IPS DF 6.9 (cell line): ENCODE results near the gene PPP6R1.

Source experiments
- DNase-seq: peaks from one replicate; pipeline ENCODE4 v3.0.0-alpha.2; 2013; ENCODE audit warnings: low read depth, low spot score
- H3K27ac ChIP-seq: one replicate; pipeline ENCODE4 v1.5.1; 2013; ENCODE audit warnings: low read length, control low read depth
- H3K27me3 ChIP-seq: 2 replicates; pipeline ENCODE4 v1.6.1; 2013; ENCODE audit warnings: mild to moderate bottlenecking, low read length; ENCODE audit not compliant: control insufficient read depth, insufficient read depth
- H3K36me3 ChIP-seq: 2 replicates; pipeline ENCODE4 v1.6.1; 2013; ENCODE audit warnings: low read length; ENCODE audit not compliant: control insufficient read depth, insufficient read depth
- H3K4me1 ChIP-seq: 2 replicates; pipeline ENCODE4 v1.6.1; 2013; ENCODE audit warnings: low read length; ENCODE audit not compliant: control insufficient read depth, insufficient read depth
- H3K4me3 ChIP-seq: 2 replicates; pipeline ENCODE4 v1.5.1; 2013; ENCODE audit warnings: mild to moderate bottlenecking, low read length
- H3K9me3 ChIP-seq: 2 replicates; pipeline ENCODE4 v1.6.1; 2013; ENCODE audit warnings: low read length, inconsistent platforms; ENCODE audit not compliant: control insufficient read depth, insufficient read depth
- WGBS: extraction: QIAGEN DNeasy Blood & Tissue Kit; methylation state at CpG from one replicate; pipeline ENCODE4 v1.1.7; 2013; ENCODE audit warnings: mixed read lengths, missing lambda C conversion rate; ENCODE audit not compliant: insufficient read length, insufficient coverage; 5-methylcytosine and 5-hydroxymethylcytosine counted together

Gene PPP6R1

DNA sequence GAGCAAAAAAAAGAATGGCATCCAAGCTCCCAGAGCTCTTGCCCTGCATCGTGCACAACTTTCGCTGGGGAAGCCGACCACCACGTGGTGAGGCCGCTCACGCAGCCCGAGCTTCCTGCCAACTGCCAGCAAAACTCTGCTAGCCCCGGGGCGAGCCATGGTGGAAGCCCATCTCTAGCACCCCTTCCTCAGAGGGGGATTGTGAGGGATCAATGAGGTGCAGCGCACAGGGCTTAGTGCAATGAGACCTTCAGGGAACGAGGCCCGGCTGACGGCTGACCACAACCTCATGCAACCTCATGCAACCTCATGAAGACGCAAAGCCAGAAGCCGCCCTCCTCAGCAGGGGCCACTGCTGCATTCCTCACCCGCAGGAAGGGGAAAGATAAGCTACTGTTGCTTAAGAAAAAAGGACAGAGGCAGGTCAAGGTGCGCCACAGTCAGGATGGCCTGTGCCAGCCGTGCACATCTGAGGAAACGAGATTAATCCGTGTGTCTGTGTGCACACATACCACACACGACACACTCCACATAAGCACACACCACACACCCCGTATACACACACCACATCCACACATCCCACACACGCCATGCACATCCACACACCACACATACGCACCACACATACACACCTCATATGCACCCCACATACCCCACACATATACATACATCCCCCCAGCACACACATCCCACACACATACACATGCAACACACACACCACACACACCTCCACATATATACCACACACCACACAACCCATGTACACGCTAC, 11.5 kb upstream of the PPP6R1 start:
- H3K4me3 ChIP-seq, result no peak overlapping the region
- H3K9me3 ChIP-seq, result no peaks in the 10 kb centered on the region
- H3K27ac ChIP-seq, result no peak overlapping the region
- no peak for DNase-seq
- no peaks in the 10 kb centered on the region for H3K4me1 ChIP-seq
- no peaks in the 10 kb centered on the region for H3K27me3 ChIP-seq
- H3K36me3 ChIP-seq, result peaks cover 3% of the 10 kb centered on the region; the same call in 1 of the 2 replicates
- 100% methylated on average over 5 of the region's 25 CpGs for WGBS

DNA sequence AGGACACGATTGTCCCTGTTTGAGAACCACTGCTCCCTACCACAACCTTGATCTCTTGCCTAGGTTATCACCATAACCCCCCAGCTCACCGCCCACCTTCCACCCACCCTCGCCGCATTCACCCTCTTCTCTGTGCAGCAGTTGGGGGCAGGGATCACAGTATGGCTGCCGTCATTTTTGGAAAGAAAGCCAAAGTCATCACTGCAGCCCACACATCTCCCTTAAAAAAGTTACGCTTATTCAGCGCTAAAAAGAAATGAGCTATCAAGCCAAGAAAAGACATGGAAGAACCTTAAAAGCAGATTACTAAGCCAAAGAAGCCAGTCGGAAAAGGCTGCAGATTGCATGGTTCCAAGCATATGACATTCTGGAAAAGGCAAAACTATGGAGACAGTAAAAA, 10.5 kb upstream of the PPP6R1 start:
- Histone ChIP-seq H3K4me1 (0 out of 2 replicates have a peak, but pooled peaks cover 2% of the 10 kb centered on the region), H3K36me3 (peaks cover 2% of the 10 kb centered on the region; the same call in 1 of the 2 replicates), H3K27ac (no peak overlapping the region), H3K27me3 (no peaks in the 10 kb centered on the region), H3K9me3 (no peaks in the 10 kb centered on the region), H3K4me3 (no peak overlapping the region)
- no peak for DNase-seq
- WGBS, result no CpG with 5 or more reads among the region's 8 CpGs

DNA sequence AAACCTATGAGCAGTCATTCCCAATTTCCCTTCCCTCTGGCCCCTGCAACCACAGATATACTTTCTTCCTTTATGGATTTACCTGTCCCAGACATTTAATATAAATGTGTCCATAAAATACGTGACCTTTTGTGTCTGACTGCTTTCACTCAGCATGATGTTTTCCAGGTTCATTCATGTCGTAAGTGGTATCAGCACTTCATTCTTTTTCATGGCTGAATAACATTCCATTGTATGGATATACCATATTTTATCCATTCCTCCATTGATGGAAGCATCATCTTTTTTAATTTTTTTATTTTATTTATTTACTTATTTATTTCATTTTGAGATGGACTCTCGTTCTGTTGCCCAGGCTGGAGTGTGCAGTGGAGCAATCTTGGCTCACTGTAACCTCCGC, 8.0 kb upstream of the PPP6R1 start:
- DNase-seq, result no peak
- Histone ChIP-seq H3K4me1 (0 out of 2 replicates have a peak, but pooled peaks cover 2% of the 10 kb centered on the region), H3K27ac (no peak overlapping the region), H3K36me3 (no peaks in the 10 kb centered on the region), H3K4me3 (no peak overlapping the region), H3K9me3 (no peaks in the 10 kb centered on the region), H3K27me3 (no peaks in the 10 kb centered on the region)
- WGBS, result no CpG with 5 or more reads among the region's 4 CpGs

GRCh38 chr19:55266404-55266803, 7.6 kb upstream of the PPP6R1 start:
- no peak for DNase-seq
- H3K27ac ChIP-seq, result no peak overlapping the region
- H3K27me3 ChIP-seq, result no peaks in the 10 kb centered on the region
- no peaks in the 10 kb centered on the region for H3K9me3 ChIP-seq
- no peak overlapping the region for H3K4me3 ChIP-seq
- H3K4me1 ChIP-seq, result 0 out of 2 replicates have a peak, but pooled peaks cover 2% of the 10 kb centered on the region
- no peaks in the 10 kb centered on the region for H3K36me3 ChIP-seq
- 100% methylated on average over 3 of the region's 3 CpGs for WGBS

DNA sequence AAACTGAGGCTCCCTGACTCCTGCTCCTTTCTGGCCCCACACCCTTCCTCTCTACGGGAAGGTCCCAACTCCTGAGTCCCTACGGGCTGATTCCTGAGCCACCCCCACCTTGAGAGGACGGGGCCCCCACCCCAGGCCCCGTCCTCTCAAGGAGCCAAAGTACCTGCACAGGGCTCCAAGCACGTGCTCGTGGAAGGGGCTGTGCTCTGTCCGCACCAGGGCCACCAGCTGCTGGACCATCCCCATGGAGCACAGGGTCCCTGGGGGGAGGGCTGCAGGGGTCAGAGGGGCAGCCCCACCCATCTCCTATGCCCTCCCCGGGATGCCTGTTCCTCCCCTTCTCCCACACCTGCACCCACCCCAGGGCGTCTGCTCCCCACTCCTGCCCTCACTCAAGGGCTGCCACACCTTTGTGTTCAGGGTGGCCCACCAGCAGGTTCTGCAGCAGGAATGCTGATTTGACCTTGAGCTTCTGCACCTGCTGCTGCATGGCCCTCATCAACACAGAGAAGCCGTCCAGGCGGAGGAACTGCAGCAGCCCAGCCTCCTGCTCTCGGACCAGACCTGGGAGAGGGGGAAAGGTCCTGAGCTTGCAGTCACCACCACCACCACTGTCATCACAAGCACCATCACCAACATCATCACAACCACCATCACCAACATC, 7.0 kb upstream of the PPP6R1 start:
- Histone ChIP-seq H3K4me1 (0 out of 2 replicates have a peak, but pooled peaks cover 2% of the 10 kb centered on the region), H3K4me3 (no peak overlapping the region), H3K27ac (no peak overlapping the region), H3K36me3 (no peaks in the 10 kb centered on the region), H3K9me3 (no peaks in the 10 kb centered on the region), H3K27me3 (no peaks in the 10 kb centered on the region)
- no CpG with 5 or more reads among the region's 12 CpGs for WGBS
- DNase-seq, result no peak

DNA sequence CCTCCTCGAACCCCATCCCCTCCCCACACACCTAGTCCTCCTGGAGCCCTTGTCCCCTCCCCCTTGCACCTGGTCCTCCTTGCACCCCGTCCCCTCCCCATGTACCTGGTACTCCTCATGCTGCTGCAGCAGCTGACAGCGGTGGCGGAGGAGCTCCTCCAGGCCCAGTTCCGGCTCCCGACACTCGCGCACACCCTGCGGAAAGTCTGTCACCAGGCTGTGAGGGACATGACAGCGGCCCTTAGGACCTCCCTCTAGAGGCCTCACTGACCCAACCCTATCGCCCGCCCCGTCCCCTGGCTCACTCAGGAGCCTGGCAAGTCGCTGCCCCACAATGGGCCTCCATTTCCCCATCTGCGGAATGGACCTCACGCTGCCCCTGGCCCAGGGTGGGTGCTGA, 6.4 kb upstream of the PPP6R1 start:
- Histone ChIP-seq H3K36me3 (no peaks in the 10 kb centered on the region), H3K4me1 (0 out of 2 replicates have a peak, but pooled peaks cover 2% of the 10 kb centered on the region), H3K27me3 (no peaks in the 10 kb centered on the region), H3K4me3 (no peak overlapping the region), H3K27ac (no peak overlapping the region), H3K9me3 (no peaks in the 10 kb centered on the region)
- no CpG with 5 or more reads among the region's 16 CpGs for WGBS
- no peak for DNase-seq

GRCh38 chr19:55264531-55264930, 5.7 kb upstream of the PPP6R1 start:
- H3K27ac ChIP-seq, result no peak overlapping the region
- no peak overlapping the region for H3K4me3 ChIP-seq
- no peaks in the 10 kb centered on the region for H3K9me3 ChIP-seq
- H3K27me3 ChIP-seq, result no peaks in the 10 kb centered on the region
- H3K4me1 ChIP-seq, result 0 out of 2 replicates have a peak, but pooled peaks cover 2% of the 10 kb centered on the region
- DNase-seq, result no peak
- no peaks in the 10 kb centered on the region for H3K36me3 ChIP-seq
- WGBS, result no CpG with 5 or more reads among the region's 5 CpGs

DNA sequence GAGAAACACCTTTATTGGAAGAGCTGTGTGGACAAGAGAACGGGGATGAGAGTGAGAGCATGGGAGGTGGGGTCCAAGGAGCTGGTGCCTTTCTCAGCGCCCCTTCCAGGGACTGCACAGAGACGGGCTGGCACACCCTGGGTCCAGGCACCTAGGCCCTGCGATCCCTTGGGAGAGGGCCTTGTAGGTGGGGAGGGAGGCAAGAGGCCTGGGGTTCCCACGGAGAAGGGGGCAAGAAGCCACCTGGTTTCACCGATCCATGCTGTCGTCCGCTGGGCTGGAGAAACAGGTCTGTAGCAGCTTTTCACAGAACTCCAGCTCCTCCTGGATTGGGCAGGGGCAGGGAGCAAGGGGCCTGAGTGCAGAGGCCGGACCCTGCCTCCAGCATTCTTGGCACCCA, 3.5 kb upstream of the PPP6R1 start:
- Histone ChIP-seq H3K4me3 (no peak overlapping the region), H3K4me1 (0 out of 2 replicates have a peak, but pooled peaks cover 3% of the 10 kb centered on the region), H3K36me3 (no peaks in the 10 kb centered on the region; the same call in 1 of the 2 replicates), H3K27ac (no peak overlapping the region), H3K27me3 (no peaks in the 10 kb centered on the region), H3K9me3 (no peaks in the 10 kb centered on the region)
- DNase-seq, result no peak
- no CpG with 5 or more reads among the region's 9 CpGs for WGBS

DNA sequence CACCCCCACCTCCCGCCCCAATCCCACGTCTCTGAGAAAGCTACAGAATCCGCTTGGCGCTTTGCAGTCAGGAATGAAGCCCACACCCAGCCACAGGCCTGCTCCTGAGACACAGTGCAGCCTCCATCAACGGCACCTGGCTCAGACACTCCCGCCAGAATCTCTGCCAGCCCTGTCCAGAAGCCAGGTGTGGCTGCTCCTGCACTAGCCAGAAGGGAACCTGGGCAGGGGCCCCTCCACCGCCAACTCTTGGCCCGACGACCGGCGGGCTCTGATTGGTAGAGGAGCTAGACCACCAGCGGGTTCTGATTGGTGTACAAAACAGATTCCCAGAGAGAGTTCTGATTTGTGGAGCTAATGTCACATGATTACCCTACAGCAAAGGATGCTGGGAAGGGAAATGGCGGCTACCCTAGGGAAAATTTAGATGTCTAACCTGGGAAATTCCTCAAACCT, 2.9 kb upstream of the PPP6R1 start:
- H3K36me3 ChIP-seq, result no peaks in the 10 kb centered on the region; the same call in 1 of the 2 replicates
- no peak overlapping the region for H3K27ac ChIP-seq
- H3K27me3 ChIP-seq, result no peaks in the 10 kb centered on the region
- no peaks in the 10 kb centered on the region for H3K9me3 ChIP-seq
- DNase-seq, result no peak
- H3K4me1 ChIP-seq, result 0 out of 2 replicates have a peak, but pooled peaks cover 3% of the 10 kb centered on the region
- no CpG with 5 or more reads among the region's 13 CpGs for WGBS
- H3K4me3 ChIP-seq, result no peak overlapping the region

DNA sequence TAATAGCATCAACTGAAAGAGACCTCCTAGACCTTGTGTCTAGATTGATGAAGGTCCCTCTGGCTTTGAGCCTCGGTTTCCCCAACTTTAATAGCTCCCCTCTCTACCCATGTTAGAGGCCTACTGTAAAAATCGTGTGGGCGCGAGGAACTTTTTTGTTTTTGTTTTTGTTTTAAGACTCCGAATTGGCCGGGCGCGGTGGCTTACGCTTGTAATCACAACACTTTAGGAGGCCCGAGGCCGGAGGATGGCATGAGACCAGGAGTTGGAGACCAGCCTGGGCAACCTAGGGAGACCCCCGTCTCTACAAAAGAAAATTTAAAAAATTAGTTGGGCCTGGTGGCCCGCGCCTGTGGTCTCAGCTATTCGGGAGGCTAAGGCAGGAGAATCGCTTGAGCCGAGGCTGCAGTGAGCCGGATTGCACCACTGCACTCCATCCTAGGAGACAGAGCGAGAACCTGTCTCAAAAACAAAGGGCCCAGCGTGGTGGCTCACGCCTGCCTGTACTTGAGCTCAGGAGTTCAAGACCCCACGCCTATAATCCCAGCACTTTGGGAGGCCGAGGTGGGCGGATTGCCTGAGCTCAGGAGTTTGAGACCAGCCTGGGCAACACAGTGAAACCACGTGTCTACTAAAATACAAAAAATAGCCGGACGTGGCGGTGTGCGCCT, 858 bp upstream of the PPP6R1 start:
- Histone ChIP-seq H3K4me3 (peak overlapping the region; percentile 97; the same call in 1 of the 2 replicates), H3K27me3 (no peaks in the 10 kb centered on the region), H3K4me1 (peaks cover 4% of the 10 kb centered on the region), H3K9me3 (no peaks in the 10 kb centered on the region), H3K36me3 (no peaks in the 10 kb centered on the region; the same call in 1 of the 2 replicates), H3K27ac (peak overlapping the region; percentile 8)
- DNase-seq, result no peak
- no CpG with 5 or more reads among the region's 29 CpGs for WGBS
